GM19240 (cell line): ENCODE data around the gene COBL.

ENCODE experiments used
- DNase-seq: peaks from one replicate; pipeline ENCODE4 v3.0.0; 2011; ENCODE audit warnings: low spot score; ENCODE audit not compliant: insufficient read length

Gene COBL

DNA sequence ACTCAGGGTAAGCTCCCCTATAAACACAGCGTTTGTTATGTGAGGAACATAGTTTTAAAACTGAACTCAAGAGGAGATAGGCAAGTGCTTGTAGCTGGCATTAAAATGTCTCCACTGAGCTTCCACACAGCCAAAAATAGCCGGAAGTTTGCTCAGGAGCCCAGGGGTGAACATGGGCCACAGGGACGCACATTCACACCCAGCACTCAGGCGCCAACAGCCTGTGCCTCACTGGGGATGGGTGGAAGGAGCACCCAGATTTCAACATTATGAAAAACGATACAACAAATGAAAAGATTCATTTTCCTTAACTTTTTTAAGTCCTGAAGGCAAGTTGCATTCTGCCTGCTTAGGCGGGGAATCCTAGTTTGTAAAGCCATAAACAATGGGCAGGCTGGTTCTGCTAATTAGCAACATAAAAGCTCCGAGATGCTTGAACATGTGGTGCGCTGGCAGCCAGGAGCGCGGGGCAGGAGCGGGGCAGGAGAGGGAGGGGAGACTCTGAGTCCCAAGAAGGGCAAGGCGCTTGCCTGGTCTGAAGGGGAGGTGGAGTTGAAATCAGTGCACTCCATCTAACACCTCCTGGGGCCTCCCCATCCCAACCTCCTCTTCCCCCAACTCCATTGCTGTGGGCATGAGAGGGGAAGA, 235.9 kb downstream of the COBL start:
- DNase-seq = no peak

DNA sequence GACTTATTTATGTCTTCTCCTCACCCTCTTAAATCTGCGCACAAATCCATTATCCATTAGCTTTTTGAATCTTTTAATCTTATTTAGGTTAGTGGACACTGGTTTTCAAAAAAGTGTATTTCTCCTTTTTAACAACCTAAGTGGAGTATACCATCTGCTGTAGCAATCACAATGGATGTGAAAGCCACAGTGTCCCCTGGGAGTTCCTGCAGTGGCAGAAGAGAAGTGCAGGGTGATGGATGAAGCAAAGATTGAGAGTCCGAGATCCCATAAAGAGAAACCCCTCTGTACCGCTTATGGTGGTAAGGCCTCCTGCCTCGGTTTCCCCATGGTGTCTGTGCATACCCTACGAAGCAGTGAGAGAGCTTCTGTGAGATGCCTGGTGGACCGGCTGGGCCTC, 236.4 kb downstream of the COBL start:
- DNase-seq = no peak

DNA sequence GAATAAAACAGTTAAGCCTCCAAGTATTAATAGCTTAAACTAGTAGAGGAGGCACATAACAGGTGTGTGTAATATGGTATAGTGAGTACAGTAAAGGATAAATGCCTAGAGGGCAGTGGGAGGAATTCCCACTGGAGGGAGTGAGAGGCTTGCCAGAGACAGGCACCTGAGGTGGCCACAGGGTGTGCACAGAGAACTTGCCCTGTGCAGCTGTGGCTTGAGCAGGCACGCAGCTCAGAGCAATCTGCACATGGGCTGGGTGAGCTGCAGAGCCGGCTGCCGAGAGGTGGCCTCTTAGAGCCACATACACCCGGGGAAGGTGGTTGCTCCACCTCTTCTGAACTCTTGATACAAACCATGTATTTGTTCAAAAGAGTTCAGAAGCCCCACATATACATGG, 237.1 kb downstream of the COBL start:
- DNase-seq = no peak

DNA sequence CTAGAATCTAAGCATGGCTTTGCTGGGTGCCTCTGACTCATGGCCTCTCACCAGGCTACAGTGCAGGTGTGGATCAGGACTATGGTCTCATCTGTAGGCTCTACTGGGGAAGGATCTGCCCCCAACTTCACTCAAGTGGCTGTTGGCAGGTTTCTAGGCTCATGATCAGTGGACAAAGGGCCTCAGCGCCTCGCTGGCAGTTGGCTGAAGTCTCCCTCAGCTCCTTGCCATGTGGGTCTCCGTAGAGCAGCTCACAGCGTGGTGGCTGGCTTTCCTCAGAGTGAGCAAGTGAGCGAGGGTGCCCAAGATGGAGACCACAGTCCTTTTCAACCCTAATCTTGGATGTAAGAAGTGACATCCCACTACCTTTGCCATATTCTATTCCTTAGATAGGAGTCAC, 238.0 kb downstream of the COBL start:
- DNase-seq = no peak

DNA sequence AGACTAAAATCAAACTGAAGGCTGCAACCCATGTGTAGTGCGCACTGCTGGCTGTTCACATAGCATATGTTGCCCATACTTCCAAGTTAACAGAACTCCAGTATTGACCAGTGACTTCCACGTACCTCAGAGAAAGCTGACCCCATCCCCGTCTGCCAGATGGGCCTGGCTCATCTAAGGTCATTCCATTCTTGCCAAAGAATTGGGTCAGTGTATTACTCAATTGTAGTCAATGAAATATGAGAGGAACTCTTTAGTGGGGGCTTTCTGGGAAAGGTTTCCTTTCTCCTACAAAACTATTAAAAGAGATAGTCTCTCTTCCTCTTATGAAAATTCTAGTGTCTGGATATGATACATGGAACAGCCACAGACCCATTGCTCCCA, 238.6 kb downstream of the COBL start:
- no peak for DNase-seq

DNA sequence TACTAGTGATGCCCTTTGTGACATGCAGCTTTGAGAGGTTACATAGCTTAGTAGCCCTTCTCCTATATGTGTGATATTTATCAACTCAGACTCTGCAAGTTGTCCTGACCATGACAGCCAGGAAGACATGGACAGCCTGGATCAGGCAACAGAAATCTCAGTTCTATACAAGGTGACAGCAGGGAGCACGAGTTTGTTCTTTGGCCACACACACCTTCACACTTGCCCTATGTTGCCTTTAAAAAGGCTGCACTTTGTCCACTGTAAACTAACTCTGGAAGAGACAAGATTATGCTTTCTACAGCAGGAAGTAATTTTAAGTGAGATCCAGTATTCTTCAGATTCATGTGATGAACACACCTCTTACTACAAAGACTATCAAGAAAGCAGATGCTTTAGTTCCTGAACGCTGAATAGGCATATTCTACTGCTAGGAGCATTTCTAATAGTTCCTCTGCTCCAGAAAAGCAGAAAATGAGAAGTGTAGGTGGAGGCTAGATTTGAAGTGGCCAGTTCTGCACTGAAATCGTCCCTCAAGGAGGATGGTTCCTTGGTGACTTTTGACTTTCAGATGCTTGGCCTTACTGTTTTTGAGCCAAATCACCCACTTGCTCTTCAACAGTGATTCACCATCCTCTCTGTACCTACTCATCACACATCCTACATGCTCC, 239.2 kb downstream of the COBL start:
- DNase-seq = no peak

DNA sequence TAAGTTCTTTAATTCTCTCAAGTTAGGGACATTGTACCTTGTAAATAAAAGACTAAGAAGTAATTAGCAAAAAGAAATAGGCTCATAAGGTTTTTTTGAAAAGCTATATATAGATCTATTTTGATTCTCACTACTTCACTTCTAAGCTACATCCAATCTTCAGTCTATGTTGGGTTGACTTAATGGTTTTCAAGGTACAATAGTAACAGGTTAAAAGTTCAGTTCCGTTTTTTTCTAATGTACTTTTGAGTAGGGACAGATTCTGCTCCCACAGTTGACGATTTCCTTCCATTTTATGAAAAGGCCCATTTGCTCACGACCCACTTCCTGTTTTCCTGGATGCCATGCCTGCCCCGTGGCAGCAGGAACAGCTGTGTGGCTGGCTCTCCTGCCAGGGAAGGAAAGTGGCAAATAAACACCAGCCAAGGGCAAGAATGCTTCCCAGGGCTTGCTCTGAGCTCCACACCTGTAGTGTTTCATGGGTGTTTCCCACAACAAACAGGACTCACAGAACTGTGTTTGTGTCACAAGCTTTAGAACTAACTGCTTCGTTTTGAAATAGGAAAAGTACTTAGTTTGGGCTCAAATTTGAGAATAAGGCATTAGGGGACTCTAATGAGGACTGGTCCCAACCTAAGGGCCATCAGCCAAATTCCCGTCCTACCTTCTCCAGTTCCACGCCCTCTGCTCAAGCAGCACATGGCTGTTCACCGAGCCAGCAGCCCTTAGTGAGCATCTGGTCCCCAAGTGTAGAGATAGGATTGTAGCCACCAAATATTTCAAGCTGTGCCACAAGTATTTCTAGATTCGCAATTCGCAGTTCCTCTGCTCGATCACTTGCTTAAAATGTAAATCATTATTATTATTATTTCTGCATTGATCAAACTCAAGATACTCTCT, 240.7 kb downstream of the COBL start:
- DNase-seq = no peak

DNA sequence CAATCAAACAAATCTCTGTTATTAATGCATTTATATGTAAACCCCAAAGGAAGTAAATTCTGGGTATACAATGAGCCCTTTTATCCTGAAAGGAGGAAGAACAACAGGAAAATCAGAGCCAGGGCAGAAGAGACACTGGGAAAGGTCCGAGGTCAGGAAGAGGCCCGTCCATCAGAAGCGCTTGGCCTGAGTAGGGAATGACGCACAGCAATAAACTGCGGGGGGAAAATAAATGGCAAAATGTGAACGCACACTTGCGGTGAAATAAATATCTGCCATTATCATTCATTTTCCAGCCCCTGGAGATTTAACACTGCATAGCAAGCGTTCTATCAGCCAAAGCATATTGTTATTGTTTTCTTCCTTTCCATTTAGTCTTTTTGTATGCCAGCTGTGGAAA, 243.4 kb downstream of the COBL start:
- DNase-seq = no peak

DNA sequence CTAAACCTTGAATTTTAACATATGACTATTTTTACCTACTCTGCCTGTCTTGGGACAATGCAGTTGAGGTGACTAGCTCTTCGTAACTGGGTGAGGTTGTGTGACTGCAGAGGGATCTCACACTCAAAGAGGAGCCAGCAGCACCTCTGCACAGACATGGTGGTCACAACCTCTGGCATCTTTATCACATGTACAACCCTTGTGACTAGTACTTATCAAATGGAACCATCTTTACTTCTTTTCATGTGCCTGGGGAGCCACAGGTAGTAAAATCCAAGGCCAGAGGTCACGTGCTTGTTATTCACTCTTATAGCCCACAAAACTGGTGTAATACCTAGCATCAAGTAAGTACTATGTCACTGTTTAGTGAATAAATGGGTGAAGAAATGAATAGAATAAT, 244.3 kb downstream of the COBL start:
- no peak for DNase-seq

DNA sequence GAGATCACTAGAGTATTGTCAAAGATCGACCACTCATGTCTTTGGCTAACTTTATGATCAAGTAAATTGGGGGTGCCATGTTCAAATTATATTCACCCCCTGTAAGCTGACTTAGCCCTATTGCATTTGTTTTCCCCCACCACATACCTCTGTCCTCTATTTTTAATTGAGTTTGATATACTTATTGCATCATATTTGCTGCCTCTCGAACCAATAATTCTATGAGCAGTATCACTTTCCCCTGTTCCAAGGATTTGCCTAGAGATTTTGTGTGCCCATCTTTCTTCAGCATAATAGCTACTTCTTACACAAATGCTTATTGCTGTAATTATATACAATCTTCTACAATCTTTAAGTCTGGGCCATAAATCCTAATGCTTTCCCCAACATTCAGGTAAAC, 245.2 kb downstream of the COBL start:
- DNase-seq = no peak

DNA sequence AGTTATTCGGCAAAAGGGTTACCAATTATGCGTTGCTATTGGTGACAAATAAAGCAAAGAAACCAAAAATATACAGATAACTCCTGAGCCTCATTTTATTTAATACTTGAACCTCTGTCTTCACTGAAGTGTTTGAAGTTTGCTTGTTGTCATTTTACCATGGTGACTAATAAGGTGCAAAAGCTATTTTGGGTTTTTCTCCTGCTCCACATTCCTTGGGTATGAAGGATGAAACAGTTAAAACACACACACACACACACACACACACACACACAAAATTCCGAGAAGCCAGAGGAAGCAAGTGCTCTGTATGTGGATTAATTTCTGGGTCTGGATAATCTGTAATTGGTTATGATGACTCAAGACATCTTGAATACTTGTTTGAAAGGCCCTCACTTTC, 246.5 kb downstream of the COBL start:
- DNase-seq = no peak

DNA sequence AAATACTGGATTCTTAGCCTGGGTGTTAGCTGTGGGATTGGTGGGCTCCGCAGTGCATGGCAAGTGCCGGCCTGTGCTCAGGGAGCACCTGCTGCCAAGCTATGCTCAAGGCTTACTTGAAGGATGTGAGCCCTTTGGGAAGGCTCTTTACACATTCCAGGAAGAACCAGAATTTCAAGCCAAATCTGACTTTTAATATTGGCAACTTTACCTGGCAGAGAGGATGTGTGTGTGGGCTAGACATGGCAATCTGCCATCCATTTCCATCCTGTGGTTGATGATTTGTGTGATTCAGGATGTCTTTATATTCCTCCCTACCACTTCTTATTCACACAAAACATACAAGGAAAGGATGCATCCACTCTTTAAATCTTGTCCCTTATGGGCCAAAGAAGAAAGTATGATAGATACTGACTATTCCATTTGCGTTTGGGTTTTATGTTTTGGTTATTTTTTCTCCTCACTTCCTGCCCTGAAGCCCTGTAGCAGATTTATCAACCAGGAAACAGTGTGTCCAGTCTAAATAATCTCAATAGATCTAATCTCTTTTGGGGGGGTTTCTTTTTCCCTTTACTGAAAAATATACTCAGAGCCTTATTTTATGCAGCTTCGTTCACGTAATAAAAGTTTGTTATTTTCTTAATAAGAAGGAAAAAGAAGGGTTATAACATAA, 247.1 kb downstream of the COBL start:
- no peak for DNase-seq

DNA sequence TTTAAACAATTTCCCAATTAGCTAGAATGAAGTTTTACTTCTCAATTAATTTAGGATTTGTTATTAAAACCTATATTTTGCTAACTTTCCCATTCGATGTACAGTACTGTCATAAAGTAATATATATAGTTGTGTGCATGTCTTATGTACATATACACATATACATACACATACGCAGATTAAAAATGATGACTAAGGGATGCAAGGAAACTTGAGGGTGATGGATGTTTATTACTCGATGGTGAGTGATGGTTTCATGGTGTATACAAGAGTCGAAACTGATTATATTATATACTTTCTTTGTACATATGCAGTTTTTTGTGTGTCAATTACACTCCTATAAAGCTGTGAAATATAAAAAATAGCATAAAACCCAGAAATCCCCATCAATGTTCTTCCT, 248.2 kb downstream of the COBL start:
- no peak for DNase-seq

DNA sequence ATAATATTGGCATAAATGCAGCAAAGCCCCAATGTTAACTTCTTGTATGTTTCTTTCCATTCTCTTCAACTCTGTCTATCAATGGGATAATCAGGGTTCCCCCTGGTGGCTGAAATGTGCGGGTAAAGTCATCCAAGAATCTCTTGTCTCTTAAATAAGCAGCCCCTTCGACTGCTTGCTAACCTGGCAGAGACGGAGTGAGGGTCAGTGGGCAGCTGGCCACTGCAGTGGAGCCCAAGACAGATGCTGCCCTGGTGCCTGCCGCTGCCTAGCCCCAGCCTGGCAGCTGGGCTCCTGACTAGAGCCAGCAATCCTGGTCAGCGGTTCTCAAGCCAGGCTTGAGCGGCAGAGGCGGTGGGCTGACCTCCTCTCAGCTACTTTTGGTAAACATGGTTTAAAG, 248.9 kb downstream of the COBL start:
- DNase-seq = no peak

DNA sequence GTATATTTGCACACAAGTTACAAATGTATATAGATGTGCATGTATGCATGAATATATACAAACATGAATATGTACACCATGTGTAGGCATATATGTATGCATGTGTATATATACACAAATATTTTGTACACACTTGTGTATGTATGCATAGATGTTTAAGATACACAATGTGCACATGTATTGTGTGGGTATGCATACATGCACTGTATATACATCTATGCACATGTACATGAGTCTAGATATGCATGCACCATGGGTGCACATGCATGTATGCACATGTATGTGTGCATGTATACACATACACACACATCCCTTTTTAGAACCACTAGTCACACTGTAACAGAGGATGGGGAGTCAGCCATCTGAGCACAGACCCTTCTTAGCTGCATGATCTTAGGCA, 249.4 kb downstream of the COBL start:
- no peak for DNase-seq

DNA sequence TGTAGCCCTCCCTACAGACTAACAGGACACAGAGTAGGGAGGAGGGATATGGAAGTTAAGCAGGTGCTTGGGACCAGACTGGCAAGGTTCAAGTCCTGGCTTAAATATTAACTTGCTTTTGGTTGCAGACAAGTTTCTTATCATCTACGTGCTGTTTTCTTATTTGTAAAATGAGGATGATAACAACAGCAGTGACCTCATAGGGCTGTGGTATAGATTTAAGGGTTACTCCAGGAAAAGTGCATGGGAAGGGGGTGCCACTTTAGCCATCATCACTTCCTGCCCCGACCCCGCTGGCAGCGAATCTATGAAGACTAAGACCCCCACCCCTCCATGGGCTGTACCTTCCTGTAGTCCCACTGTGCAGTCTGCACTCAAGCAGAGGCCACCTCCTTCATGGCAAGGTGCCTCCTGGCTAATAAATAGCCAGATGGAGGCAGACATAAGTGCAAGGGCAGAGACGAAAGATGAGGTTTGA, 250.2 kb downstream of the COBL start:
- DNase-seq = no peak

DNA sequence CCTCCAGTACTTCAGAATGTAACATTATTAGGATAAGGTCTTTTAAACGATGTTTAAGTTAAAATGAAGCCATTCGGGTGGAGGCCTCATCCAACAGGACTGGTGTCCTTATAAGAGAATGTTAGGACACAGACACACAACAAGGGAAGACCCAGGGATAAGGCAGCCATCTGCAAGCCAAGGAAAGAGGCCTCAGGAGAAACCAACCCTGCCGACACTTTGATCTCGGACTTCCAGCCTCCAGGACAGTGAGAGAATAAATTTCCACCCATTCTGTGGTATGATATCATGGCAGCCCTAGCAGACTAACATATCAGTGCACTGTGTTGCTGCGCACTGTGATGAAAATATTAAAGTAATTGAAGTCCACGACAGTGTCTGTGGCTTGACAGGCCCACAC, 250.8 kb downstream of the COBL start:
- DNase-seq = no peak

DNA sequence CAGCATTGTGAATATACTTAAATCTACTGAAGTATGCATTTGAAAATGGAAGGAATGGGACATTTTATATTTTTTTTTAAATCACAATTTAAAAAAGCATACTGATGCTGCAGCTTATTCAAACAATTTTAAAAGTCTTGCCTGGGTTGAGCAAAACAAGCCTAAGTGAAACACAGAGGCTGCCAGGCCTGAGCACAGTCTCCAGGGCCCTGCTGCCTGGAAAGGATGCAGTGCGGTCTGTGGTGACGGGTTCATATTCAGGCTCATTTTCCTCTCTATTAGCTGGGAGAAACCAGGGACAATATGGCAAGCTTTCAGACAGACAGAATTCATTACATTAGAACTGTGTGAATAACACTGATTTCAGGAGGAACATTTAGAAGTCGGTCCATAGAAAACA, 251.9 kb downstream of the COBL start:
- DNase-seq = no peak

DNA sequence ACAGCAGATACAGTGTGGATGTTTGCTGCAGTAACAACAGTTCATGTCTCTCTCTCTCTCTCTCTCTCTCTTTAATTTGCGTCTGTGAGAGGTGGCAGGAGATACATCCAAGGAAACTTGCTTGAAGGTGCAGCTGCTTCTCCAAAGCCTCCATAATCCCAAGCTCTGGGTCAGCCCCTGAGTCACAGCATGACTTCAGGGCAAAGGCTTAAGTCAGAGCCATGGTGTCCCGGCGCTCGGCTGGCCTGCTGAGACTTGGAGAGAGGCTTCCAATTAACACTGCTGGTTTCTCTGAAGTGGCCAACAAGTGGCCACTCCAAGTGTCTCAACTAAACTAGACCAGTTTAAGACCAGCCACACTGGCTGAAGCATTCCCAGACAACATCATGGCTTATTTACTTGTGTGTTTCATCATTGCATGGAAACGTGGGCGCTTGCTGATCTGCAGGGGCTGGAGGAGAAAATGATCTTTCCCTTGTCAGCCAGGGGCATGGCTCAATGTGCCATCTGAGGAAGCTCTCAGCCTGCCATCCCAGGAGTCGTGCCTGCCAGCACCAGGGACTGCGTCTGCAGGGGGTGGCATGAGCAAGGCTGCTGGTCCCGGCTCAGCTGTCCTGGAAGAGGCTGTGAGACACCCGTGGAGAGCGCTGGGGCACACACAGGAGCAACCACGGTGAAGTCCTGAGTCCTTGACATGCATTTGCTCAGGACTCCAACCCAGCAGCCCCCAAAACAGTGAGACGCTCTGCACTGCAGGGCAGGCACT, 254.2 kb downstream of the COBL start:
- DNase-seq = no peak

DNA sequence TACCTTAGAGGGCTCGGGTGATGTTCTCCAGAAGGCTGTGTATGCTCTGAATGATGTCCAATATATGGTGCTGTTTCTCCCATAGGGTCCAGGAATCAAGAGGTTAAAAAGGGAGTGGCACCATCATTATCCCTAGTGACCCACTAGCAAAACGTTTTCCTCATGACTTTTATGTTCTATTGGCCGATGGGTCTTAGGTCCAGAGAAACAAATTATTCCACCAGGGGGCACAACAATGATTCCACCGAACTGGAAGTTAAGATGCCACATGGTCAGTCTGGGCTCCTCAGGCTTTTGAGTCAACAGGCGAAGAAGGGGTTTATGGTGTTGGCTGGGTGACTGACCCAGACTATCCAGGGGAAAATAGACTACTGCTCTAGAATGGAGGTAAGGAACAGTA, 256.1 kb downstream of the COBL start:
- no peak for DNase-seq

DNA sequence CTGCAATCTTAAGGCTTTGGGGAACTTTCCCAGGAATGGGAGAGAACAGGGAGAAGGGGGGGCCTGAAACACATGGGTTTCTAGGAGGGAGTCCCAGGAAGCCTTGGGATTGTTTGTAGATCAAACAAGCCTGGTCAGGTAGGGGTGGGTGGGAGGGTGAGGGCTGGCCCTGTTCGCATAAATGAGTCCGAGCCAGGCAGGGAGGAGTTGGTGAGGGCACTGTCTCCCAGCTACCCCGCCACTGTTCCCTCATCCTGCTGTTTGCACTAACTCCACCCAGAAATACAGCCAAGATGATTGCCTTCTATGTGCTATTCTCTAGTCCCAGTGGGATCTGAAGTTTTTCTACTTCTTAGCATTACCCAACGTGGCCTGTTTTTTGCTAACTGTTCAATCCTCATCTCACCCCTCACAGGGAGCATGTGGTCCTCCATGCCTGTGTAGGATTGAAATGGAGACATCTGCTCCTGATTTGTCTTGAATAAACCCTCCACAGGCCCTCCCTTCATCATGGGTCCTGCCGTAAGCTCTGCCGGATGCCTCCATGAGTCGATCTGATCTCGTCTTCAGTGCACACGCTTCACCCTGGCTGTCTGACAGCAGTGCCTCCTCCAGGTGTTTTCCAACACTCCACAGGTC, 257.0 kb downstream of the COBL start:
- no peak for DNase-seq
